Kidney epithelial cell (primary cell): ENCODE data around the gene KCNQ4. TPM values are rescaled to one million over a fixed set of nuclear protein-coding genes. Genes with fewer than 3 reads are reported as not detected.

Experiments used
- DNase-seq: peaks from one replicate; pipeline ENCODE4 v3.0.0-alpha.2; 2010; ENCODE audit warnings: low read depth
- H3K27me3 ChIP-seq: 2 replicates; pipeline ENCODE4 v1.6.0; 2011; ENCODE audit warnings: low read length; ENCODE audit not compliant: control insufficient read depth, insufficient read depth
- H3K36me3 ChIP-seq: 2 replicates; pipeline ENCODE4 v1.5.1; 2011; ENCODE audit warnings: low read length; ENCODE audit not compliant: control insufficient read depth, insufficient read depth
- H3K4me3 ChIP-seq: 2 replicates; pipeline ENCODE4 v1.5.1; 2011; ENCODE audit warnings: low read depth, mild to moderate bottlenecking, control low read depth, low read length
- CTCF ChIP-seq: IDR thresholded peaks from 2 replicates; pipeline ENCODE4 v1.5.1; 2011; ENCODE audit warnings: mild to moderate bottlenecking, moderate library complexity, low read length, control low read depth, inconsistent platforms; ENCODE audit not compliant: insufficient read depth, poor library complexity, severe bottlenecking
- total RNA-seq: library from RNA; depleted of rRNA; stranded (reverse); fragments of >200 nt; gene quantifications from 2 replicates; pipeline ENCODE4 v1.2.3, GENCODE V29; 2015

Gene KCNQ4
- total RNA-seq, 1 donor from 2014 or later: 2.8 TPM

GRCh38 chr1:40820251-40820797 is 36.7 kb downstream of the KCNQ4 start:
- no peak overlapping the region for H3K4me3 ChIP-seq
- TF ChIP-seq CTCF: no peak
- no peaks in the 10 kb centered on the region for H3K36me3 ChIP-seq
- DNase-seq: no peak
- peaks cover 8% of the 10 kb centered on the region for H3K27me3 ChIP-seq

GRCh38 chr1:40820911-40821693 is 37.5 kb downstream of the KCNQ4 start:
- H3K27me3 ChIP-seq: peaks cover 8% of the 10 kb centered on the region
- TF ChIP-seq CTCF: no peak
- DNase-seq: no peak
- H3K4me3 ChIP-seq: no peak overlapping the region
- no peaks in the 10 kb centered on the region for H3K36me3 ChIP-seq

- Histone ChIP-seq H3K27me3 (peaks cover 7% of the 10 kb centered on the region), H3K4me3 (no peak overlapping the region), H3K36me3 (no peaks in the 10 kb centered on the region)
- TF ChIP-seq CTCF: no peak
- DNase-seq: no peak
These were observed 39.3 kb downstream of the KCNQ4 start for GRCh38 chr1:40822890-40823289.

- DNase-seq: no peak
- H3K27me3 ChIP-seq: peaks cover 3% of the 10 kb centered on the region
- no peak for TF ChIP-seq CTCF
- no peaks in the 10 kb centered on the region for H3K36me3 ChIP-seq
- H3K4me3 ChIP-seq: no peak overlapping the region
These were observed 39.8 kb downstream of the KCNQ4 start for GRCh38 chr1:40823345-40823744.

GRCh38 chr1:40823983-40824382 is 40.4 kb downstream of the KCNQ4 start:
- no peaks in the 10 kb centered on the region for H3K27me3 ChIP-seq
- DNase-seq: no peak
- no peak overlapping the region for H3K4me3 ChIP-seq
- no peak for TF ChIP-seq CTCF
- H3K36me3 ChIP-seq: no peaks in the 10 kb centered on the region
